ENCODE data around the gene SV2B. TPM values are rescaled to one million over a fixed set of nuclear protein-coding genes. Genes with fewer than 3 reads are reported as not detected.

The SV2B gene
- total RNA-seq, 1 experiment from 2014 or later = not detected

- no peak overlapping the region for H3K27ac ChIP-seq (ENCODE audit: low read depth, low read length)
- no peak overlapping the region for H3K9ac ChIP-seq (ENCODE audit: low read length)
- ATAC-seq (no peak), DNase-seq (ENCODE audit: low read depth, low spot score) (no peak)
- H4K20me1 ChIP-seq (ENCODE audit: insufficient read depth) = no peaks in the 10 kb centered on the region
- no peak for TF ChIP-seq EZH2phosphoT487 (IDR thresholded peaks at IDR 0.05; ENCODE audit: borderline replicate concordance)
- TF ChIP-seq ZBTB33 (IDR thresholded peaks at IDR 0.05; ENCODE audit: extremely low read depth, insufficient replicate concordance, low read length) = no peak
- TF ChIP-seq TCF7L2 (IDR thresholded peaks at IDR 0.05; ENCODE audit: borderline replicate concordance, extremely low read depth, insufficient read depth, insufficient read length) = no peak
- no peak for TF ChIP-seq POLR2AphosphoS5 (IDR thresholded peaks at IDR 0.05; ENCODE audit: low read depth, low read length)
- TF ChIP-seq CBX3 (IDR thresholded peaks at IDR 0.05; ENCODE audit: low read depth) = no peak
- TF ChIP-seq EGR1 (IDR thresholded peaks at IDR 0.05; ENCODE audit: low read depth) = no peak
- no peak for TF ChIP-seq CTCF (IDR thresholded peaks at IDR 0.05 in 2 of 3, conservative IDR thresholded peaks at IDR 0.05 in 1 of 3; ENCODE audit: borderline replicate concordance in 1 of 3, insufficient read depth in 1 of 3, low read depth in 2 of 3, low read length in 2 of 3)
- no peak for TF ChIP-seq FOSL1 (IDR thresholded peaks at IDR 0.05; ENCODE audit: low read depth)
- ChIA-PET RAD21 (ENCODE audit: low non-redundant PET in 1 of 2, low total read pairs in 2 of 2, uncharacterized antibody in 2 of 2, unreplicated experiment in 2 of 2) (no interaction called here), POLR2A (no interaction called here), CTCF (interaction anchor here (1.3 kb wide), 1 partner anchor 12 kb away, joined by 4 read pairs; no protein-coding TSS in a partner anchor)
- intact Hi-C loops (cut with micrococcal nuclease) = no loop called here
- H3K9me3 ChIP-seq (ENCODE audit: control insufficient read depth in 1 of 2, insufficient read depth in 1 of 2, low read depth in 1 of 2, low read length in 2 of 2) = no peaks in the 10 kb centered on the region
- H3K4me1 ChIP-seq (ENCODE audit: control insufficient read depth in 1 of 2, insufficient read depth in 2 of 2, low read length in 2 of 2) = no peaks in the 10 kb centered on the region
- peaks cover 33% of the 10 kb centered on the region for H3K27me3 ChIP-seq (ENCODE audit: insufficient read depth, low read length)
- no peak overlapping the region for H3K4me2 ChIP-seq (ENCODE audit: low read length)
- H3K4me3 ChIP-seq (replicated peaks in 1 of 2; ENCODE audit: low read depth in 1 of 2, low read length in 2 of 2) = no peak overlapping the region
- BruUV-seq (replicated peaks) = no TSS peak
- no peaks in the 10 kb centered on the region for H3K79me2 ChIP-seq (ENCODE audit: insufficient read depth, low read length)
- H2AFZ ChIP-seq (ENCODE audit: low read depth, low read length, poor library complexity, severe bottlenecking) = no peak overlapping the region
- H3K9me2 ChIP-seq (ENCODE audit: insufficient read depth) = no peaks in the 10 kb centered on the region
- no peaks in the 10 kb centered on the region for H3K36me3 ChIP-seq (ENCODE audit: control insufficient read depth in 1 of 2, insufficient read depth in 2 of 2, low read length in 2 of 2)
Observed at GRCh38 chr15:91283155-91283554, 183.1 kb downstream of the SV2B start.
